Measurements from ENCODE around the gene DNAJC18. TPM values are rescaled to one million over a fixed set of nuclear protein-coding genes. Genes with fewer than 3 reads are reported as not detected.
A peak's percentile ranks its signal among the peaks of the same experiment; 100 is the strongest.

The DNAJC18 gene
- total and polyA plus RNA-seq, 7 experiments from 2014 or later = 2.2 to 9.7 (median 4.9) TPM

DNA sequence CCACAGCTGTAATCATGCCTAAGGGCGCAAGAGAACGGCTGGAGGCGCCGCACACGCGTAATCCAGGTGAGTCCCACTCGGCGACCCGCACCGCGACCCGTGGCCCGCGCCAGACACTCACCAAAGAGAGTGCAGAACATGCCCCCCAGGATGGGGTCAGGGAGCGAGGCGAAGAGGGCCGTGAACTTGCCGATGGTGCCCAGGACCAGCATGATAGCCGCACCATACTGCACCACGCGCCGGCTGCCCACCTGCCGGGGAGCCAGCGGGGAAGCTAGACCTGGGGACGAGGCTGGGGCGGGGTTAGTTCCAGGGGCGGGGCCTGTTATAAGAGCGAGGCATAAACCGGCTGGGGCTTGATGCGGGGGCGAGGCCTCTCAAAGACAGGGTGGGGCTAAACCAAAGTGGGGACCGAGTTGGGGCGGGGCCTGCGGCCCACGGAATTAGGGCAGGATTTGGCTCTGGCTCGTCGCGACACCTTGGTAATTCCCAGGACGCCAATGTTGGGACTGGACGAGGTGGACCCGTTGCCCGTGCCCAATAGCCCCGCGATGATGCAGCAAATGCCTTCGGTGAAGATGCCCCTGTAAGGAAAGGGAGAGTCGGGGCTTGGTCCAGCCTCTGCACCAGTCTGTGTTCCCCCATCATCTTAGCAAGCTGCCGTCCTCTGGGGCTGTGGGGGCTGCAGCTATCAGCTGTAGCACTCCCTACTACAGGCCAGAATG lies 61.1 kb downstream of the DNAJC18 start:
- Histone ChIP-seq H3K9me3 (ENCODE audit: control insufficient read depth in 2 of 3, low read length in 3 of 3) (no peaks in the 10 kb centered on the region), H3K4me1 (ENCODE audit: control insufficient read depth in 2 of 2, insufficient read depth in 2 of 2, low read length in 2 of 2) (no peaks in the 10 kb centered on the region), H3K36me3 (ENCODE audit: control insufficient read depth in 2 of 3, insufficient read depth in 3 of 3, low read length in 3 of 3) (peaks cover 0 to 5% (median 0%) of the 10 kb centered on the region in 3 experiments), H3K27me3 (ENCODE audit: control insufficient read depth in 2 of 2, insufficient read depth in 2 of 2, low read length in 2 of 2) (no peaks in the 10 kb centered on the region), H3K4me3 (ENCODE audit: low read length) (no peak overlapping the region), H3K27ac (ENCODE audit: low read depth, low read length) (no peak overlapping the region)
- CTCF ChIA-PET = no interaction called here
- intact Hi-C loops (cut with micrococcal nuclease) = no loop called here
- no peak for ATAC-seq
- Mint-ChIP-seq H3K27ac (no peak overlapping the region), H3K4me3 (no peak overlapping the region), H3K36me3 (peaks cover 0 to 14% (median 11%) of the 10 kb centered on the region in 5 donors), H3K4me1 (peaks cover 0 to 12% (median under 1%) of the 10 kb centered on the region in 7 donors), H3K9me3 (no peaks in the 10 kb centered on the region), H3K27me3 (no peaks in the 10 kb centered on the region)
- DNase-seq = no peak
- POLR2A ChIA-PET = no interaction called here

DNA sequence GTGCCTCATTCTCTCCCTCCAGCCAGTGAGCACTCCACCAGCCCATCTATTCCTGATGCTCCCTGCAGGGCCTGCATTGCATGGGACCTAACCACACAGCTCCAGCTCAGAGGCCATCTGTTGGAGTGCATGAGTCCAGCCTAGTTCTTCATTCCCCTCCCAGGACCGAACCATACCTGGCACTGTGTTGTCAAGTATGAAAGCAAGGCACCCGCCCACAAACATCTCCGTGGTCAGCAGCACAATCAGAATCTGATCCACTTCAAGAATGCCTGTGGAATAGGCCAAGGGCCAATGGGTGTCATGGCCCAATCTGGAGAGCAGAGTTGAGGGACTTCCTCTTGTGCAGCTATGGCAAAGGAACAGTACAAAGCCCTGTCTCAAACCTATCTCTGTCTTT lies 62.1 kb downstream of the DNAJC18 start:
- H3K27ac Mint-ChIP-seq = peak overlapping the region in 3 of 9 donors; percentile 9 to 50 (median 17)
- H3K36me3 Mint-ChIP-seq = peaks cover 0 to 17% (median 15%) of the 10 kb centered on the region in 5 donors
- peaks cover 0 to 13% (median 0%) of the 10 kb centered on the region in 7 donors for H3K4me1 Mint-ChIP-seq
- no peaks in the 10 kb centered on the region for H3K27me3 Mint-ChIP-seq
- Histone ChIP-seq H3K27ac (ENCODE audit: low read depth, low read length) (no peak overlapping the region), H3K4me3 (ENCODE audit: low read length) (no peak overlapping the region), H3K27me3 (ENCODE audit: control insufficient read depth in 2 of 2, insufficient read depth in 2 of 2, low read length in 2 of 2) (no peaks in the 10 kb centered on the region), H3K9me3 (ENCODE audit: control insufficient read depth in 2 of 3, low read length in 3 of 3) (no peaks in the 10 kb centered on the region), H3K4me1 (ENCODE audit: control insufficient read depth in 2 of 2, insufficient read depth in 2 of 2, low read length in 2 of 2) (no peaks in the 10 kb centered on the region), H3K36me3 (ENCODE audit: control insufficient read depth in 2 of 3, insufficient read depth in 3 of 3, low read length in 3 of 3) (peaks cover 0 to 6% (median 0%) of the 10 kb centered on the region in 3 experiments)
- POLR2A ChIA-PET = no interaction called here
- ATAC-seq = no peak
- CTCF ChIA-PET = no interaction called here
- no peak for DNase-seq
- no peak overlapping the region for H3K4me3 Mint-ChIP-seq
- intact Hi-C loops (cut with micrococcal nuclease) = no loop called here
- H3K9me3 Mint-ChIP-seq = no peaks in the 10 kb centered on the region

DNA sequence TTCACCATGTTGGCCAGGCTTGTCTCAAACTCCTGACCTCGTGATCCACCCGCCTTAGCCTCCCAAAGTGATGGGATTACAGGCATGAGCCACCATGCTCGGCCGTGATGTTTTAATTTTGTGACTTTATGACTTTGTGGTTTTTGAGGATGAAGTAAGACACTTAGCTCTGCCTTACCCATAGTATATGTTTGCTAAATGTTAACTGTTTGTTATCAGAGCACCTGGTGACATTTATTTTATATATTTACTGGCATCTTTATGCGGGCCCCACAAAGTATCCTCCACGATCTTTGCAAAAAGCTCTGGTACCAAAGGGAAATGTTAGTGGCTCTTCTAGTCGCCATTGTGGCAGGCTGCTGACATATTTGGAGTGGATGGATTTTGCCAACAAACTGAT lies 63.0 kb downstream of the DNAJC18 start:
- H3K4me1 ChIP-seq (ENCODE audit: control insufficient read depth in 2 of 2, insufficient read depth in 2 of 2, low read length in 2 of 2) = no peaks in the 10 kb centered on the region
- Mint-ChIP-seq H3K4me1 (peaks cover 0 to 22% (median 0%) of the 10 kb centered on the region in 7 donors), H3K4me3 (no peak overlapping the region), H3K9me3 (no peaks in the 10 kb centered on the region), H3K27me3 (no peaks in the 10 kb centered on the region), H3K36me3 (peaks cover 0 to 21% (median 19%) of the 10 kb centered on the region in 5 donors), H3K27ac (no peak overlapping the region)
- ATAC-seq = no peak
- H3K36me3 ChIP-seq (ENCODE audit: control insufficient read depth in 2 of 3, insufficient read depth in 3 of 3, low read length in 3 of 3) = peaks cover 0 to 15% (median 3%) of the 10 kb centered on the region in 3 experiments
- DNase-seq = no peak
- H3K27ac ChIP-seq (ENCODE audit: low read depth, low read length) = no peak overlapping the region
- ChIA-PET POLR2A (no interaction called here), CTCF (interaction anchor here (0.6 kb wide), 1 partner anchor 138 kb away, joined by 3 read pairs; no protein-coding TSS in a partner anchor)
- H3K27me3 ChIP-seq (ENCODE audit: control insufficient read depth in 2 of 2, insufficient read depth in 2 of 2, low read length in 2 of 2) = no peaks in the 10 kb centered on the region
- no peaks in the 10 kb centered on the region for H3K9me3 ChIP-seq (ENCODE audit: control insufficient read depth in 2 of 3, low read length in 3 of 3)
- H3K4me3 ChIP-seq (ENCODE audit: low read length) = no peak overlapping the region
- intact Hi-C loops (cut with micrococcal nuclease) = no loop called here

DNA sequence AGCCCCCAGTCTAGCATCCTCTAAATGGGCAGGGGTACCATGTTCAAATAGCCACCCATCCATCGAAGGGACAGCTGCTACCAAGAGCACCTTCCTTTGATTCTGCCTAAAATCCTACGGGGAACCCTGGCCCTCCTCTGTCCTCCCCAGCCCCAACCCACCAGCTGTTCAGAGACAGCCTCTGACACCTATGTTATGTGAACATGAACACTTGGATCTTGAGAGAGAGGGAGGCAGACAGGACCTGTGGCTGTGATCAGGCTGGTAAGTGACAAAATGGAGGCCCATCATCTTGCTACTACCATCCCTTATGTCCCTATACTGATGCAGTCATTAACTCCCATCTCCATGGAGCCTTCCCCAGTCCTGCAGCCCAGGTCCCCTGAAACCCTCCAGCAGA lies 64.4 kb downstream of the DNAJC18 start:
- Mint-ChIP-seq H3K27me3 (no peaks in the 10 kb centered on the region), H3K36me3 (peaks cover 0 to 22% (median 19%) of the 10 kb centered on the region in 5 donors), H3K9me3 (no peaks in the 10 kb centered on the region), H3K27ac (peak overlapping the region in 2 of 9 donors; percentile 10 to 56), H3K4me3 (no peak overlapping the region), H3K4me1 (peaks cover 0 to 24% (median 0%) of the 10 kb centered on the region in 7 donors)
- H3K9me3 ChIP-seq (ENCODE audit: control insufficient read depth in 2 of 3, low read length in 3 of 3) = no peaks in the 10 kb centered on the region
- no peaks in the 10 kb centered on the region for H3K27me3 ChIP-seq (ENCODE audit: control insufficient read depth in 2 of 2, insufficient read depth in 2 of 2, low read length in 2 of 2)
- CTCF ChIA-PET = interaction anchor here (0.9 kb wide), 1 partner anchor 20 kb away, joined by 3 read pairs; no protein-coding TSS in a partner anchor
- intact Hi-C loops (cut with micrococcal nuclease) = no loop called here
- H3K4me1 ChIP-seq (ENCODE audit: control insufficient read depth in 2 of 2, insufficient read depth in 2 of 2, low read length in 2 of 2) = no peaks in the 10 kb centered on the region
- no peak overlapping the region for H3K27ac ChIP-seq (ENCODE audit: low read depth, low read length)
- DNase-seq (peak in 1 of 9 donors; percentile 13), ATAC-seq (no peak)
- peaks cover 0 to 19% (median 4%) of the 10 kb centered on the region in 3 experiments for H3K36me3 ChIP-seq (ENCODE audit: control insufficient read depth in 2 of 3, insufficient read depth in 3 of 3, low read length in 3 of 3)
- POLR2A ChIA-PET = interaction anchor here (0.9 kb wide), 1 partner anchor 10 kb away, joined by 4 read pairs; no protein-coding TSS in a partner anchor
- H3K4me3 ChIP-seq (ENCODE audit: low read length) = no peak overlapping the region

DNA sequence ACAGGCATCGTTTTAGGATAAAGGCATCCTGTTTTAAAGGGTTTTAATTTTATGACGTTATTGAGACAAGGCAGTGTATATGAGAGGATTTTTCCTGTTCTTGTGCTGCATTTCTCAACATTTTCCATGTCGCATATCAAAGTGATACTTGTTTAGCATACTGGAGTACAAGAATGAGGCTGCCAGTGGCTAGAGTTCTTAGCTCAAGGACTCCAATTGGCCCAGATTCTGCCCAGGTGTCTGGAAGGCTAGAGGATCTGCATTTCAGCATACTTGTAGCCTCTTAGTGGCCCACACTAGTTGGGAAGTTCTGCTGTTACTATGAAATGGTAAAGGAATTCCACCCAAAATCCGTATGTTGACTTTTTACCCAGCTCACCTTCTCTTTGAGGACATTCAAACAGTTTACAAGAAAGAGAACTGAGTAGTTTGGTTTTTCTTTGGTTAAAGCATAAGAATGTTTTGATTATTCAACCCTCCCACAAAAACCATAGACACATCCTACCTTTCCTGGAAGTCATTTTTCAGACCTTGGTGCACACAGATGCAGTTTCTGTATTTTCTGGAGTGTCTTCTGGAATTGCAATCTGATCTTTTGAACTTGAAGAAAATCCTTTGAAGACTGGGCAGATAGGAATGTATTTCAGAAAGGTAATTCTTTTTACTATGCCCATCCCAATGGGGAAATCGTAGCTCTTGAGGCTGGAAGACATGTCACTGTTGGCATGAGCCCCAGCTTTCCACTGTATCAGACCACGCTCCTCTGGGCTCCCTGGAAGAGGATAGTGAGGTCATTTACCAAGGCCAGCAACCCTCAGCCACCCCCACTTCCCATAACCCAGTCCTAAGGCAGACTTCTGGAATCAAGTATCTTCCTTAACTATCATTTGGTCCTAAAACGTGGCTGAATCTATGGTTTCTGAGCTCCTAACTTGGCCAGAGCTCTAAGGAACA lies 67.6 kb downstream of the DNAJC18 start:
- Mint-ChIP-seq H3K27me3 (no peaks in the 10 kb centered on the region), H3K4me1 (peaks cover 0 to 17% (median 0%) of the 10 kb centered on the region in 7 donors), H3K4me3 (peak overlapping the region in 1 of 10 donors; percentile 44), H3K27ac (peak overlapping the region in 3 of 9 donors; percentile 30 to 59 (median 54)), H3K9me3 (no peaks in the 10 kb centered on the region), H3K36me3 (peaks cover 0 to 24% (median 17%) of the 10 kb centered on the region in 5 donors)
- DNase-seq (no peak), ATAC-seq (no peak)
- H3K27ac ChIP-seq (ENCODE audit: low read depth, low read length) = no peak overlapping the region
- no peaks in the 10 kb centered on the region for H3K27me3 ChIP-seq (ENCODE audit: control insufficient read depth in 2 of 2, insufficient read depth in 2 of 2, low read length in 2 of 2)
- intact Hi-C loops (cut with micrococcal nuclease) = no loop called here
- ChIA-PET CTCF (no interaction called here), POLR2A (no interaction called here)
- no peak overlapping the region for H3K4me3 ChIP-seq (ENCODE audit: low read length)
- no peaks in the 10 kb centered on the region for H3K9me3 ChIP-seq (ENCODE audit: control insufficient read depth in 2 of 3, low read length in 3 of 3)
- H3K4me1 ChIP-seq (ENCODE audit: control insufficient read depth in 2 of 2, insufficient read depth in 2 of 2, low read length in 2 of 2) = no peaks in the 10 kb centered on the region
- peaks cover 0 to 33% (median 4%) of the 10 kb centered on the region in 3 experiments for H3K36me3 ChIP-seq (ENCODE audit: control insufficient read depth in 2 of 3, insufficient read depth in 3 of 3, low read length in 3 of 3)

DNA sequence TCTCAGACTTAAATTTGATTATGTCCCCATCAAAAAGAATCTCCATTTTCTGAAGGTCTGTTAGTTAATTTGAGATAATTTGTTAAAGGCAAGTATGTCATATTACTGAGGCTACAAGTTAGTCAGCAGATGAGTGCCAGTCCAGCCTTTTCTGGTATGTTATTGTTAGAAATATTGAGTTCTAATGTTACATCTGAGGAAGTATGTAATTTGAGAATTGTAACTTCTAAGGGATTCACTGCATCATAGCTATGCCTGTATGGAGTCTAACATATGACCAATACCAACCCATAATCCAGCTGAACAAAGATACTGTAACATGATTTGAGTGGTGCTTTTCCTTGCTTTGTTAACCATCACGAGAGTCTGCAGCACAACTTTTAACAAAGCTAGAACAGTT lies 70.1 kb downstream of the DNAJC18 start:
- peak overlapping the region in 1 of 9 donors; percentile 5 for H3K27ac Mint-ChIP-seq
- peaks cover 0 to 15% (median 0%) of the 10 kb centered on the region in 7 donors for H3K4me1 Mint-ChIP-seq
- ATAC-seq (no peak), DNase-seq (no peak)
- Histone ChIP-seq H3K27me3 (ENCODE audit: control insufficient read depth in 2 of 2, insufficient read depth in 2 of 2, low read length in 2 of 2) (no peaks in the 10 kb centered on the region), H3K9me3 (ENCODE audit: control insufficient read depth in 2 of 3, low read length in 3 of 3) (no peaks in the 10 kb centered on the region), H3K27ac (ENCODE audit: low read depth, low read length) (no peak overlapping the region), H3K4me3 (ENCODE audit: low read length) (no peak overlapping the region), H3K4me1 (ENCODE audit: control insufficient read depth in 2 of 2, insufficient read depth in 2 of 2, low read length in 2 of 2) (no peaks in the 10 kb centered on the region), H3K36me3 (ENCODE audit: control insufficient read depth in 2 of 3, insufficient read depth in 3 of 3, low read length in 3 of 3) (peaks cover 0 to 56% (median 15%) of the 10 kb centered on the region in 3 experiments)
- ChIA-PET CTCF (no interaction called here), POLR2A (no interaction called here)
- H3K36me3 Mint-ChIP-seq = peaks cover 0 to 34% (median 22%) of the 10 kb centered on the region in 5 donors
- H3K9me3 Mint-ChIP-seq = peaks cover 0 to 2% (median 0%) of the 10 kb centered on the region in 11 donors
- intact Hi-C loops (cut with micrococcal nuclease) = no loop called here
- H3K27me3 Mint-ChIP-seq = no peaks in the 10 kb centered on the region
- H3K4me3 Mint-ChIP-seq = no peak overlapping the region
